ENCODE results near the gene RAX2. TPM values are rescaled to one million over a fixed set of nuclear protein-coding genes. Genes with fewer than 3 reads are reported as not detected.

Gene RAX2
- total and polyA plus RNA-seq, 9 of the 15 experiments (the other 6 are each of a cell fraction or from before 2014, with no cell fraction given): not detected

GRCh38 chr19:3783660-3784584 is 11.9 kb upstream of the RAX2 start (continued):
- TF ChIP-seq ZNF263 (CRISPR knock-in tag; IDR thresholded peaks at IDR 0.05; ENCODE audit: borderline replicate concordance) (no peak), ZNF146 (CRISPR knock-in tag; IDR thresholded peaks at IDR 0.05; ENCODE audit: unreplicated experiment) (no peak), BACH1 (tag; IDR thresholded peaks at IDR 0.05) (no peak), KLF1 (tag; IDR thresholded peaks at IDR 0.05) (no peak), SIRT6 (IDR thresholded peaks at IDR 0.05; ENCODE audit: low read depth, low read length) (no peak), ZNF707 (CRISPR knock-in tag; conservative IDR thresholded peaks at IDR 0.05) (no peak), ZEB2 (IDR thresholded peaks at IDR 0.05) (no peak), E2F3 (CRISPR knock-in tag; IDR thresholded peaks at IDR 0.05) (no peak), STAT6 (CRISPR knock-in tag; IDR thresholded peaks at IDR 0.05) (no peak), KHSRP (IDR thresholded peaks at IDR 0.05) (no peak), SP2 (IDR thresholded peaks at IDR 0.05; ENCODE audit: extremely low read depth, low read depth, low read length, poor library complexity, severe bottlenecking) (no peak), NRF1 (conservative IDR thresholded peaks at IDR 0.05 in 1 of 2, IDR thresholded peaks at IDR 0.05 in 1 of 2) (no peak)
- TF ChIP-seq, protein P1, sequence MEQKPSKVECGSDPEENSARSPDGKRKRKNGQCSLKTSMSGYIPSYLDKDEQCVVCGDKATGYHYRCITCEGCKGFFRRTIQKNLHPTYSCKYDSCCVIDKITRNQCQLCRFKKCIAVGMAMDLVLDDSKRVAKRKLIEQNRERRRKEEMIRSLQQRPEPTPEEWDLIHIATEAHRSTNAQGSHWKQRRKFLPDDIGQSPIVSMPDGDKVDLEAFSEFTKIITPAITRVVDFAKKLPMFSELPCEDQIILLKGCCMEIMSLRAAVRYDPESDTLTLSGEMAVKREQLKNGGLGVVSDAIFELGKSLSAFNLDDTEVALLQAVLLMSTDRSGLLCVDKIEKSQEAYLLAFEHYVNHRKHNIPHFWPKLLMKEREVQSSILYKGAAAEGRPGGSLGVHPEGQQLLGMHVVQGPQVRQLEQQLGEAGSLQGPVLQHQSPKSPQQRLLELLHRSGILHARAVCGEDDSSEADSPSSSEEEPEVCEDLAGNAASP (IDR thresholded peaks at IDR 0.05): no peak
- TF ChIP-seq, protein P2, sequence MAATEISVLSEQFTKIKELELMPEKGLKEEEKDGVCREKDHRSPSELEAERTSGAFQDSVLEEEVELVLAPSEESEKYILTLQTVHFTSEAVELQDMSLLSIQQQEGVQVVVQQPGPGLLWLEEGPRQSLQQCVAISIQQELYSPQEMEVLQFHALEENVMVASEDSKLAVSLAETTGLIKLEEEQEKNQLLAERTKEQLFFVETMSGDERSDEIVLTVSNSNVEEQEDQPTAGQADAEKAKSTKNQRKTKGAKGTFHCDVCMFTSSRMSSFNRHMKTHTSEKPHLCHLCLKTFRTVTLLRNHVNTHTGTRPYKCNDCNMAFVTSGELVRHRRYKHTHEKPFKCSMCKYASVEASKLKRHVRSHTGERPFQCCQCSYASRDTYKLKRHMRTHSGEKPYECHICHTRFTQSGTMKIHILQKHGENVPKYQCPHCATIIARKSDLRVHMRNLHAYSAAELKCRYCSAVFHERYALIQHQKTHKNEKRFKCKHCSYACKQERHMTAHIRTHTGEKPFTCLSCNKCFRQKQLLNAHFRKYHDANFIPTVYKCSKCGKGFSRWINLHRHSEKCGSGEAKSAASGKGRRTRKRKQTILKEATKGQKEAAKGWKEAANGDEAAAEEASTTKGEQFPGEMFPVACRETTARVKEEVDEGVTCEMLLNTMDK (IDR thresholded peaks at IDR 0.05; ENCODE audit: borderline replicate concordance, insufficient read depth, low read depth, low read length, poor library complexity, severe bottlenecking): peak; percentile 35
- TF ChIP-seq, protein P3, sequence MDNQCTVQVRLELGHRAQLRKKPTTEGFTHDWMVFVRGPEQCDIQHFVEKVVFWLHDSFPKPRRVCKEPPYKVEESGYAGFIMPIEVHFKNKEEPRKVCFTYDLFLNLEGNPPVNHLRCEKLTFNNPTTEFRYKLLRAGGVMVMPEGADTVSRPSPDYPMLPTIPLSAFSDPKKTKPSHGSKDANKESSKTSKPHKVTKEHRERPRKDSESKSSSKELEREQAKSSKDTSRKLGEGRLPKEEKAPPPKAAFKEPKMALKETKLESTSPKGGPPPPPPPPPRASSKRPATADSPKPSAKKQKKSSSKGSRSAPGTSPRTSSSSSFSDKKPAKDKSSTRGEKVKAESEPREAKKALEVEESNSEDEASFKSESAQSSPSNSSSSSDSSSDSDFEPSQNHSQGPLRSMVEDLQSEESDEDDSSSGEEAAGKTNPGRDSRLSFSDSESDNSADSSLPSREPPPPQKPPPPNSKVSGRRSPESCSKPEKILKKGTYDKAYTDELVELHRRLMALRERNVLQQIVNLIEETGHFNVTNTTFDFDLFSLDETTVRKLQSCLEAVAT (IDR thresholded peaks at IDR 0.05): peak in 1 of 2 experiments; percentile 71; a peak in 1 of 4 replicates
- TF ChIP-seq, protein P4, sequence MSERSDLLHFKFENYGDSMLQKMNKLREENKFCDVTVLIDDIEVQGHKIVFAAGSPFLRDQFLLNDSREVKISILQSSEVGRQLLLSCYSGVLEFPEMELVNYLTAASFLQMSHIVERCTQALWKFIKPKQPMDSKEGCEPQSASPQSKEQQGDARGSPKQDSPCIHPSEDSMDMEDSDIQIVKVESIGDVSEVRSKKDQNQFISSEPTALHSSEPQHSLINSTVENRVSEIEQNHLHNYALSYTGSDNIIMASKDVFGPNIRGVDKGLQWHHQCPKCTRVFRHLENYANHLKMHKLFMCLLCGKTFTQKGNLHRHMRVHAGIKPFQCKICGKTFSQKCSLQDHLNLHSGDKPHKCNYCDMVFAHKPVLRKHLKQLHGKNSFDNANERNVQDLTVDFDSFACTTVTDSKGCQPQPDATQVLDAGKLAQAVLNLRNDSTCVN (CRISPR knock-in tag; IDR thresholded peaks at IDR 0.05): no peak

Measured in K562 (cell line).